ENCODE data around the gene DCDC2B.

Gene DCDC2B

GRCh38 chr1:32223683-32224082 lies 14.8 kb downstream of the DCDC2B start:
- DNase-seq (ENCODE audit: low read depth), result no peak

GRCh38 chr1:32224285-32224684 lies 15.4 kb downstream of the DCDC2B start:
- no peak for DNase-seq (ENCODE audit: low read depth)

GRCh38 chr1:32228771-32229170 lies 19.9 kb downstream of the DCDC2B start:
- DNase-seq (ENCODE audit: low read depth), result no peak

GRCh38 chr1:32231843-32232432 lies 23.0 kb downstream of the DCDC2B start:
- DNase-seq (ENCODE audit: low read depth), result no peak

GRCh38 chr1:32232558-32233304 lies 23.8 kb downstream of the DCDC2B start:
- no peak for DNase-seq (ENCODE audit: low read depth)

- DNase-seq (ENCODE audit: low read depth), result no peak
Observed at GRCh38 chr1:32234792-32235191, 25.9 kb downstream of the DCDC2B start.

GRCh38 chr1:32239337-32239736 lies 30.4 kb downstream of the DCDC2B start:
- DNase-seq (ENCODE audit: low read depth), result no peak

- no peak for DNase-seq (ENCODE audit: low read depth)
Observed at GRCh38 chr1:32239790-32240139, 30.9 kb downstream of the DCDC2B start.

GRCh38 chr1:32240140-32240951 lies 31.5 kb downstream of the DCDC2B start:
- DNase-seq (ENCODE audit: low read depth), result peak; percentile 57

GRCh38 chr1:32241001-32241763 lies 32.3 kb downstream of the DCDC2B start:
- DNase-seq (ENCODE audit: low read depth), result peak; percentile 34

- no peak for DNase-seq (ENCODE audit: low read depth)
Observed at GRCh38 chr1:32242341-32242851, 33.5 kb downstream of the DCDC2B start.

GRCh38 chr1:32246888-32247273 lies 38.0 kb downstream of the DCDC2B start, which contains the start of gene FAM167B:
FAM167B (plus strand) TSS chr1:32247222; CDS start chr1:32247422, 200 bp downstream.
- peak; percentile 83 for DNase-seq (ENCODE audit: low read depth)

GRCh38 chr1:32247452-32247851 lies 38.6 kb downstream of the DCDC2B start:
- no peak for DNase-seq (ENCODE audit: low read depth)

- DNase-seq (ENCODE audit: low read depth), result peak; percentile 57
Observed at GRCh38 chr1:32247983-32248889, 39.3 kb downstream of the DCDC2B start.

GRCh38 chr1:32249831-32250525 lies 41.1 kb downstream of the DCDC2B start:
- DNase-seq (ENCODE audit: low read depth), result no peak

- no peak for DNase-seq (ENCODE audit: low read depth)
Observed at GRCh38 chr1:32250893-32251716, 42.2 kb downstream of the DCDC2B start, which contains the start of gene LCK. LCK (plus strand) TSS chr1:32251265; CDS start chr1:32274330, 23,065 bp downstream.

GRCh38 chr1:32255072-32256071 lies 46.5 kb downstream of the DCDC2B start:
- DNase-seq (ENCODE audit: low read depth), result no peak
